H9 (cell line): ENCODE measurements around the gene PARD3. TPM values are rescaled to one million over a fixed set of nuclear protein-coding genes. Genes with fewer than 3 reads are reported as not detected.
A peak's percentile ranks its signal among the peaks of the same experiment; 100 is the strongest.

ENCODE experiments used
- DNase-seq: peaks from one replicate; pipeline ENCODE4 v3.0.0-alpha.2; 2017
- H2AFZ ChIP-seq: one replicate; pipeline ENCODE4 v1.6.1; 2013; ENCODE audit warnings: mild to moderate bottlenecking, low read length, control low read depth, moderate library complexity
- H2AK5ac ChIP-seq: 2 replicates; pipeline ENCODE4 v1.6.1; 2013; ENCODE audit warnings: low read length, control low read depth, mixed read lengths; ENCODE audit not compliant: insufficient read length
- H2BK120ac ChIP-seq: one replicate; pipeline ENCODE4 v1.6.1; 2013; ENCODE audit warnings: low read depth, mild to moderate bottlenecking, low read length, control low read depth, inconsistent platforms; ENCODE audit not compliant: poor library complexity, severe bottlenecking
- H2BK12ac ChIP-seq: 2 replicates; pipeline ENCODE4 v1.6.1; 2013; ENCODE audit warnings: low read length, control low read depth, mixed read lengths, low read depth; ENCODE audit not compliant: insufficient read length
- H2BK15ac ChIP-seq: 2 replicates; pipeline ENCODE4 v1.6.1; 2013; ENCODE audit warnings: low read depth, low read length, control low read depth
- H2BK20ac ChIP-seq: one replicate; pipeline ENCODE4 v1.6.1; 2013; ENCODE audit warnings: low read depth, mild to moderate bottlenecking, low read length, control low read depth, inconsistent platforms; ENCODE audit not compliant: poor library complexity, severe bottlenecking
- H2BK5ac ChIP-seq: 2 replicates; pipeline ENCODE4 v1.6.1; 2013; ENCODE audit warnings: low read length, control low read depth, mixed read lengths; ENCODE audit not compliant: insufficient read length
- H3K14ac ChIP-seq: 2 replicates; pipeline ENCODE4 v1.6.1; 2013; ENCODE audit warnings: low read length, control low read depth; ENCODE audit not compliant: insufficient read depth
- H3K18ac ChIP-seq: 2 replicates; pipeline ENCODE4 v1.6.1; 2013; ENCODE audit warnings: low read depth, mild to moderate bottlenecking, mixed read lengths, low read length, control low read depth; ENCODE audit not compliant: insufficient read length
- H3K23ac ChIP-seq: 2 replicates; pipeline ENCODE4 v1.6.1; 2013; ENCODE audit warnings: low read length, control low read depth, mixed read lengths, low read depth; ENCODE audit not compliant: insufficient read length
- H3K23me2 ChIP-seq: 2 replicates; pipeline ENCODE4 v1.6.1; 2013; ENCODE audit warnings: low read depth, mild to moderate bottlenecking, mixed read lengths, low read length, control low read depth; ENCODE audit not compliant: insufficient read length, poor library complexity, severe bottlenecking
- H3K27ac ChIP-seq: 2 replicates; pipeline ENCODE4 v1.5.1; 2013; ENCODE audit warnings: low read length, control low read depth, mixed read lengths, low read depth; ENCODE audit not compliant: insufficient read length
- H3K27me3 ChIP-seq: 2 replicates; pipeline ENCODE4 v1.6.1; 2013; ENCODE audit warnings: low read length, control low read depth, inconsistent platforms; ENCODE audit not compliant: insufficient read depth
- H3K4ac ChIP-seq: 2 replicates; pipeline ENCODE4 v1.6.1; 2013; ENCODE audit warnings: low read depth, mild to moderate bottlenecking, control low read depth, inconsistent platforms, low read length, moderate library complexity
- H3K4me1 ChIP-seq: 2 replicates; pipeline ENCODE4 v1.6.1; 2013; ENCODE audit warnings: low read length, control low read depth, inconsistent platforms; ENCODE audit not compliant: insufficient read depth
- H3K4me2 ChIP-seq: 2 replicates; pipeline ENCODE4 v1.6.1; 2013; ENCODE audit warnings: low read length, control low read depth, mixed read lengths; ENCODE audit not compliant: insufficient read length, insufficient read depth
- H3K56ac ChIP-seq: 2 replicates; pipeline ENCODE4 v1.6.1; 2013; ENCODE audit warnings: low read depth, mild to moderate bottlenecking, mixed read lengths, low read length, control low read depth; ENCODE audit not compliant: insufficient read length
- H3K79me1 ChIP-seq: 2 replicates; pipeline ENCODE4 v1.6.1; 2013; ENCODE audit warnings: low read depth, mild to moderate bottlenecking, moderate library complexity, low read length, control low read depth, inconsistent platforms; ENCODE audit not compliant: insufficient read depth, poor library complexity, severe bottlenecking
- H3K79me2 ChIP-seq: 2 replicates; pipeline ENCODE4 v1.6.1; 2013; ENCODE audit warnings: low read length, control low read depth, inconsistent platforms; ENCODE audit not compliant: insufficient read depth
- H3K9ac ChIP-seq: 2 replicates; pipeline ENCODE4 v1.6.1; 2013; ENCODE audit warnings: low read length, control low read depth, mixed read lengths; ENCODE audit not compliant: insufficient read length; ENCODE audit errors: extremely low read depth
- H3K9me3 ChIP-seq: one replicate; pipeline ENCODE4 v1.6.1; 2013; ENCODE audit warnings: low read depth, low read length, inconsistent platforms; ENCODE audit not compliant: control insufficient read depth
- H3T11ph ChIP-seq: one replicate; pipeline ENCODE4 v1.6.1; 2013; ENCODE audit warnings: mild to moderate bottlenecking, low read length, control low read depth, inconsistent platforms
- H4K20me1 ChIP-seq: one replicate; pipeline ENCODE4 v1.6.1; 2013; ENCODE audit not compliant: control insufficient read depth, insufficient read length, insufficient read depth
- H4K5ac ChIP-seq: 2 replicates; pipeline ENCODE4 v1.6.1; 2013; ENCODE audit warnings: low read depth, mild to moderate bottlenecking, mixed read lengths, low read length, control low read depth; ENCODE audit not compliant: insufficient read length
- H4K8ac ChIP-seq: replicated peaks from 2 replicates; pipeline ENCODE4 v1.6.1; 2013; ENCODE audit warnings: low read length, control low read depth, mixed read lengths, low read depth; ENCODE audit not compliant: insufficient read length
- H4K91ac ChIP-seq: 2 replicates; pipeline ENCODE4 v1.6.1; 2013; ENCODE audit warnings: low read depth, mild to moderate bottlenecking, moderate library complexity, mixed read lengths, low read length, control low read depth; ENCODE audit not compliant: insufficient read length
- H3K27ac Mint-ChIP-seq, 3 experiments: 2 replicates in 2 of 3; 3 replicates in 1 of 3; pipeline ENCODE4 v1.8.0; 2020 to 2021; ENCODE audit warnings: mixed read lengths in 3 of 3, mild to moderate bottlenecking in 1 of 3, moderate library complexity in 1 of 3
- H3K27me3 Mint-ChIP-seq: 2 replicates; pipeline ENCODE4 v1.8.0; 2021; ENCODE audit warnings: low read depth, mild to moderate bottlenecking, moderate library complexity, mixed read lengths
- H3K36me3 Mint-ChIP-seq, 3 experiments: 2 replicates in 2 of 3; 3 replicates in 1 of 3; pipeline ENCODE4 v1.8.0; 2020 to 2021; ENCODE audit warnings: low read depth in 3 of 3, mixed read lengths in 3 of 3; ENCODE audit not compliant: insufficient read depth in 1 of 3
- H3K4me1 Mint-ChIP-seq, 2 experiments: 2 replicates each; pipeline ENCODE4 v1.8.0; 2020; ENCODE audit warnings: mixed read lengths in 2 of 2
- H3K4me3 Mint-ChIP-seq, 2 experiments: 2 replicates in 1 of 2; 3 replicates in 1 of 2; pipeline ENCODE4 v1.8.0; 2020 to 2021; ENCODE audit warnings: mild to moderate bottlenecking in 2 of 2, mixed read lengths in 2 of 2, moderate library complexity in 1 of 2
- H3K9me3 Mint-ChIP-seq, 2 experiments: 2 replicates in 1 of 2; 3 replicates in 1 of 2; pipeline ENCODE4 v1.8.0; 2020; ENCODE audit warnings: mild to moderate bottlenecking in 2 of 2, mixed read lengths in 2 of 2, moderate library complexity in 1 of 2
- CTCF ChIP-seq: fragments of 200-600 bp; sonication (generic); conservative IDR thresholded peaks from 3 replicates; pipeline ENCODE4 v1.8.0; 2021; ENCODE audit warnings: antibody characterized with exemption, mild to moderate bottlenecking
- WGBS: extraction: QIAGEN DNeasy Blood & Tissue Kit; methylation state at CpG from one replicate; pipeline ENCODE4 v1.1.7; 2013; ENCODE audit warnings: missing lambda C conversion rate, low lambda C conversion rate, mixed read lengths; ENCODE audit not compliant: insufficient read length; ENCODE audit errors: extremely low coverage; 5-methylcytosine and 5-hydroxymethylcytosine counted together
- total RNA-seq: library from RNA; stranded (reverse); gene quantifications from 2 replicates; pipeline ENCODE4 v1.2.1, GENCODE V29; 2021

The PARD3 gene
- total RNA-seq, 1 experiment from 2014 or later: 44.7 TPM

- DNase-seq: no peak
- H3K4me1 ChIP-seq: 0 out of 2 replicates have a peak, but pooled peaks cover 2% of the 10 kb centered on the region
- no peak overlapping the region for H2AK5ac ChIP-seq
- no peak overlapping the region for H2BK120ac ChIP-seq
- peak overlapping the region; percentile 24 to 76 (median 44); a peak in 3 of 7 replicates for H3K27ac Mint-ChIP-seq
- H4K8ac ChIP-seq: no peak overlapping the region
- no peak overlapping the region for H3K4ac ChIP-seq
- peaks cover 9% of the 10 kb centered on the region for H3K79me1 ChIP-seq
- peaks cover 4 to 20% (median 13%) of the 10 kb centered on the region in 3 experiments; a peak in 6 of 7 replicates for H3K36me3 Mint-ChIP-seq
- no peak overlapping the region for H3K4me3 Mint-ChIP-seq
- no peaks in the 10 kb centered on the region for H4K20me1 ChIP-seq
- H3K27me3 Mint-ChIP-seq: no peaks in the 10 kb centered on the region
- no peak overlapping the region for H2BK12ac ChIP-seq
- H3K4me1 Mint-ChIP-seq: peaks cover 15 to 17% of the 10 kb centered on the region in 2 experiments
- no peaks in the 10 kb centered on the region for H3K9me3 Mint-ChIP-seq
- no peaks in the 10 kb centered on the region for H3K23me2 ChIP-seq
- H3K4me2 ChIP-seq: no peak overlapping the region
- no peak overlapping the region for H3K9ac ChIP-seq
- no peak overlapping the region for H2BK20ac ChIP-seq
- H2BK5ac ChIP-seq: no peak overlapping the region
- H3K14ac ChIP-seq: no peak overlapping the region
- H3K18ac ChIP-seq: no peak overlapping the region
- H4K5ac ChIP-seq: no peak overlapping the region
- peaks cover 7% of the 10 kb centered on the region; the same call in 1 of the 2 replicates for H3K79me2 ChIP-seq
- H3K27me3 ChIP-seq: no peaks in the 10 kb centered on the region
- H3T11ph ChIP-seq: no peak overlapping the region
- no peak for TF ChIP-seq CTCF
- no peak overlapping the region for H2AFZ ChIP-seq
- no peaks in the 10 kb centered on the region for H3K9me3 ChIP-seq
- no peak overlapping the region for H3K56ac ChIP-seq
- no peak overlapping the region for H3K27ac ChIP-seq
- no CpG with 5 or more reads among the region's 5 CpGs for WGBS
- no peak overlapping the region for H2BK15ac ChIP-seq
- no peak overlapping the region for H3K23ac ChIP-seq
- H4K91ac ChIP-seq: no peak overlapping the region
Observed at GRCh38 chr10:34697351-34698247, 117.5 kb downstream of the PARD3 start.
